OCI-LY3 (cell line): ENCODE measurements around the gene PDE9A.

Source experiments
- H2AFZ ChIP-seq: fragments of 200-600, 300-600 bp; shearing (Covaris generic); 2 replicates; pipeline ENCODE4 v1.6.0; 2014; ENCODE audit warnings: antibody characterized with exemption, low read depth, low read length
- H3K27ac ChIP-seq: fragments of 200-600, 300-600 bp; sonication (generic); 2 replicates; pipeline ENCODE4 v1.5.1; 2014; ENCODE audit warnings: mild to moderate bottlenecking, low read length, moderate library complexity, mixed read lengths
- H3K27me3 ChIP-seq: fragments of 200-600, 300-600 bp; sonication (generic); 2 replicates; pipeline ENCODE4 v1.6.1; 2014; ENCODE audit warnings: low read depth, low read length, mixed read lengths
- H3K36me3 ChIP-seq: fragments of 200-600, 300-600 bp; sonication (generic); replicated peaks from 2 replicates; pipeline ENCODE3; 2014; ENCODE audit warnings: low read depth, low read length, mixed read lengths
- H3K4me1 ChIP-seq: fragments of 300-600, 200-600 bp; sonication (generic); 2 replicates; pipeline ENCODE4 v1.6.1; 2014; ENCODE audit warnings: low read length, mixed read lengths
- H3K4me2 ChIP-seq: fragments of 200-600, 300-600 bp; sonication (generic); 2 replicates; pipeline ENCODE4 v1.6.1; 2014; ENCODE audit warnings: low read length, mixed read lengths
- H3K4me3 ChIP-seq: fragments of 300-600, 200-600 bp; sonication (generic); 2 replicates; pipeline ENCODE4 v1.5.1; 2014; ENCODE audit warnings: antibody characterized with exemption, mild to moderate bottlenecking, low read length, moderate library complexity
- H3K79me2 ChIP-seq: fragments of 300-600, 200-600 bp; shearing (Covaris generic); 2 replicates; pipeline ENCODE4 v1.6.1; 2014; ENCODE audit warnings: mild to moderate bottlenecking, low read length, mixed read lengths
- H3K9ac ChIP-seq: fragments of 300-600, 200-600 bp; shearing (Covaris generic); 2 replicates; pipeline ENCODE4 v1.6.0; 2014; ENCODE audit warnings: mild to moderate bottlenecking, low read length, moderate library complexity
- H3K9me3 ChIP-seq: fragments of 200-600, 300-600 bp; shearing (Covaris generic); 2 replicates; pipeline ENCODE4 v1.6.1; 2014; ENCODE audit warnings: low read length, mixed read lengths; ENCODE audit not compliant: insufficient read depth
- H4K20me1 ChIP-seq: fragments of 200-600, 300-600 bp; sonication (generic); 2 replicates; pipeline ENCODE4 v1.6.1; 2016; ENCODE audit warnings: low read length, mixed read lengths; ENCODE audit not compliant: insufficient read depth
- EZH2phosphoT487 ChIP-seq: fragments of 200-600 bp; shearing (Covaris generic); IDR thresholded peaks from 2 replicates; pipeline ENCODE4 v1.6.1; 2018; ENCODE audit warnings: antibody characterized with exemption, mixed run types, low read depth
- TF ChIP-seq, protein P1 (sequence below): fragments of 200-600, 300-600 bp; sonication (generic); IDR thresholded peaks from 2 replicates; pipeline ENCODE4 v1.5.1; 2014; ENCODE audit warnings: antibody characterized with exemption, low read length, low read depth

Gene PDE9A

DNA sequence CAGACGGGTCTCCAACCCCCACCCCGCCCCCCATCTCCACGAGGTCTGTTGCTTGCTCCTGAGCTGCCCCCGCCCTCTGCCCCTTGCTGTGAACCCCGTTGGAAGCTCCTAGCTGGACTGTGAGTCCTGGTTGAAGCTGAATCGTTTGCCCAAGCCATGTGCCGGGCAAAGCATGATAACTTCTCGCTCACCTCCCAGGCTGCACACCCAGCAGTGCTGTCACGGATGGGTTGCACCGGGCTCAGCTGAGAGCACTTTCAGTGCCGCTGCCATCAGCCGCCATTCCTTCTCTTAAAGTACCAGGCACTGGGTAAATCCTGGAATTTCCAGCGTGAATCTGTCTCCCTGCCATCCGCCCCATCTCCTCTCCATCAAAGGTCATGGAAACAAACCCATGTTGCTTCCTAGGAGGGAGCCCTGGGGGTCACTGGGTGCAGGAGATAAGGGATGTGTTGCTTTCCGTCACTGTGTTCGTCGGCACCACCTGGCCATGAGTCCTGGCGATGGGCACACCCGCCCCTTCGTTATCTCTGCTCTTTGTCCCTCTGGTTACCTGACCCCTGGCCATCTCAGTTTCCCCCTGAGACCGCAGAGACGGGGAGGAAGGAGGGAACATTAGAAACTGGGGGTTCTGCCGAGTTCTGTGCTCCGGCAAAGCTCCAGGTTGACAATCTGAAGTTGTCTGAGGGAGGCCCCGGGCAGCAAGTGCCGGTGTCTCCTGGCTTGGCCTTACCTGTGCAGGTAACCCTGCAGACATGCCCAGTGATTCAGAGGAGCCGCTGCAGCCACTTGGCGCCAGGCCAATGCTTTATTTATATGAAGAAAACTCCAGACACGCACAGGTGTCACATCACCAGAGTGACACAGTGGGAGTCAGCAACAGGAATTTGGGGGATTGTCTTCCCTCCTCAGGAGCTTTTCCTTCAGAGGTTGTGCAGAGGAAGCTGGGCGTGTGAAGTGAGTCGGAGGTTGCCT, 2.7 kb downstream of the PDE9A start:
- Histone ChIP-seq H4K20me1 (no peaks in the 10 kb centered on the region), H3K27me3 (peaks cover 42% of the 10 kb centered on the region), H3K4me2 (no peak overlapping the region), H3K4me1 (peaks cover 27% of the 10 kb centered on the region), H2AFZ (no peak overlapping the region), H3K4me3 (no peak overlapping the region), H3K36me3 (no peaks in the 10 kb centered on the region), H3K79me2 (no peaks in the 10 kb centered on the region), H3K9me3 (no peaks in the 10 kb centered on the region), H3K9ac (no peak overlapping the region), H3K27ac (no peak overlapping the region)
- TF ChIP-seq EZH2phosphoT487 = no peak
- TF ChIP-seq, protein P1, sequence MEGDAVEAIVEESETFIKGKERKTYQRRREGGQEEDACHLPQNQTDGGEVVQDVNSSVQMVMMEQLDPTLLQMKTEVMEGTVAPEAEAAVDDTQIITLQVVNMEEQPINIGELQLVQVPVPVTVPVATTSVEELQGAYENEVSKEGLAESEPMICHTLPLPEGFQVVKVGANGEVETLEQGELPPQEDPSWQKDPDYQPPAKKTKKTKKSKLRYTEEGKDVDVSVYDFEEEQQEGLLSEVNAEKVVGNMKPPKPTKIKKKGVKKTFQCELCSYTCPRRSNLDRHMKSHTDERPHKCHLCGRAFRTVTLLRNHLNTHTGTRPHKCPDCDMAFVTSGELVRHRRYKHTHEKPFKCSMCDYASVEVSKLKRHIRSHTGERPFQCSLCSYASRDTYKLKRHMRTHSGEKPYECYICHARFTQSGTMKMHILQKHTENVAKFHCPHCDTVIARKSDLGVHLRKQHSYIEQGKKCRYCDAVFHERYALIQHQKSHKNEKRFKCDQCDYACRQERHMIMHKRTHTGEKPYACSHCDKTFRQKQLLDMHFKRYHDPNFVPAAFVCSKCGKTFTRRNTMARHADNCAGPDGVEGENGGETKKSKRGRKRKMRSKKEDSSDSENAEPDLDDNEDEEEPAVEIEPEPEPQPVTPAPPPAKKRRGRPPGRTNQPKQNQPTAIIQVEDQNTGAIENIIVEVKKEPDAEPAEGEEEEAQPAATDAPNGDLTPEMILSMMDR = no peak

GRCh38 chr21:42656872-42657271, 3.5 kb downstream of the PDE9A start:
- peaks cover 27% of the 10 kb centered on the region for H3K4me1 ChIP-seq
- no peak overlapping the region for H3K4me2 ChIP-seq
- H4K20me1 ChIP-seq = no peaks in the 10 kb centered on the region
- H3K36me3 ChIP-seq = no peaks in the 10 kb centered on the region
- TF ChIP-seq, protein P1 = no peak
- TF ChIP-seq EZH2phosphoT487 = no peak
- no peak overlapping the region for H3K9ac ChIP-seq
- peaks cover 42% of the 10 kb centered on the region for H3K27me3 ChIP-seq
- no peak overlapping the region for H3K27ac ChIP-seq
- no peak overlapping the region for H2AFZ ChIP-seq
- H3K4me3 ChIP-seq = no peak overlapping the region
- H3K79me2 ChIP-seq = no peaks in the 10 kb centered on the region
- no peaks in the 10 kb centered on the region for H3K9me3 ChIP-seq

DNA sequence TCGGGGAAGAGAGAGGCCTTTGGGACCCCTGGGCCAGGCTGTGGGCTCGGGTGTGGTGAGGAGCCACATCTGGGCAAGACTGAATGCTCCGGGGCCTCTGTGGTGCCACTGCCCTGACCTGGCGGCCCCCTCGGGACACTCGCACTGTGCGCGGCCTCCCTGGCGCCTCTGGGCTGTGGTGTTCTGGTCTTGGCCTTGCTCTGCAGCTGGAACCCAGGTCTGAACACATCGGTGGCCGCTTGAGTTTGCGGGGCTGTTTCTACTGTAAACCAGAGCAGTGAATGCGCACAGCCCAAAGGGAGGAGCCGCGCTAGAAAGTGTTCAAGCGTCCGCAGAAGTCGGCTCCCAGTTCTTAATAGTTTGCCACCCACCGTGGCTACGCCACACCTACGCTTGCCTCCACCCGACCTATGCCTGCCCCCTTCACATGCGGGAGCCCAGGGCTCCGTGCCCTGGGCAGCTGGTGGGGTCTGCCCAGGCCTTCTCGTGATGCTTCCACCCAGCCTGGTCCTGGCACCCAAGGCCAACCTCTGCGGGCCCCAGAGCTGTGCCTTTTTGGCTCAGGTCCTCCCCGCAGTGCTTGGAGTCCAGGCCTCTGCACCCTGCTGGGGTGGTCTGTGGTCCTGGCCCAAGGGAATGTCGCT, 4.4 kb downstream of the PDE9A start:
- Histone ChIP-seq H3K27me3 (peaks cover 42% of the 10 kb centered on the region), H3K79me2 (no peaks in the 10 kb centered on the region), H3K4me3 (no peak overlapping the region), H3K4me2 (no peak overlapping the region), H4K20me1 (no peaks in the 10 kb centered on the region), H3K36me3 (no peaks in the 10 kb centered on the region), H3K4me1 (peaks cover 27% of the 10 kb centered on the region), H2AFZ (no peak overlapping the region), H3K9ac (no peak overlapping the region), H3K27ac (no peak overlapping the region), H3K9me3 (no peaks in the 10 kb centered on the region)
- TF ChIP-seq, protein P1 = no peak
- TF ChIP-seq EZH2phosphoT487 = no peak

- Histone ChIP-seq H3K79me2 (no peaks in the 10 kb centered on the region), H3K4me1 (peaks cover 27% of the 10 kb centered on the region), H3K27me3 (peaks cover 42% of the 10 kb centered on the region)
Observed at GRCh38 chr21:42658320-42659105, 5.1 kb downstream of the PDE9A start.

More at GRCh38 chr21:42658320-42659105, 5.1 kb downstream of the PDE9A start:
- Histone ChIP-seq H3K4me2 (peak overlapping the region; percentile 56), H3K4me3 (0 out of 2 replicates have a peak overlapping the region, but pooled peaks have one; percentile 24), H4K20me1 (no peaks in the 10 kb centered on the region), H3K27ac (no peak overlapping the region), H3K36me3 (no peaks in the 10 kb centered on the region), H3K9me3 (no peaks in the 10 kb centered on the region), H3K9ac (no peak overlapping the region), H2AFZ (no peak overlapping the region)
- TF ChIP-seq, protein P1 = no peak
- no peak for TF ChIP-seq EZH2phosphoT487
